NCI-H2227 treated with DMSO at 0.1 percent for 48 hours (cell line): Measurements from ENCODE around the gene APOBEC3H.

Source experiments
- DNase-seq: peaks from one replicate; lab custom pipeline; 2025; lab: John Stamatoyannopoulos, UW

APOBEC3H gene

GRCh38 chr22:39081016-39081415 is 16.0 kb upstream of the APOBEC3H start:
- DNase-seq = no peak

- no peak for DNase-seq
Observed at GRCh38 chr22:39081598-39081997, 15.4 kb upstream of the APOBEC3H start.

DNA sequence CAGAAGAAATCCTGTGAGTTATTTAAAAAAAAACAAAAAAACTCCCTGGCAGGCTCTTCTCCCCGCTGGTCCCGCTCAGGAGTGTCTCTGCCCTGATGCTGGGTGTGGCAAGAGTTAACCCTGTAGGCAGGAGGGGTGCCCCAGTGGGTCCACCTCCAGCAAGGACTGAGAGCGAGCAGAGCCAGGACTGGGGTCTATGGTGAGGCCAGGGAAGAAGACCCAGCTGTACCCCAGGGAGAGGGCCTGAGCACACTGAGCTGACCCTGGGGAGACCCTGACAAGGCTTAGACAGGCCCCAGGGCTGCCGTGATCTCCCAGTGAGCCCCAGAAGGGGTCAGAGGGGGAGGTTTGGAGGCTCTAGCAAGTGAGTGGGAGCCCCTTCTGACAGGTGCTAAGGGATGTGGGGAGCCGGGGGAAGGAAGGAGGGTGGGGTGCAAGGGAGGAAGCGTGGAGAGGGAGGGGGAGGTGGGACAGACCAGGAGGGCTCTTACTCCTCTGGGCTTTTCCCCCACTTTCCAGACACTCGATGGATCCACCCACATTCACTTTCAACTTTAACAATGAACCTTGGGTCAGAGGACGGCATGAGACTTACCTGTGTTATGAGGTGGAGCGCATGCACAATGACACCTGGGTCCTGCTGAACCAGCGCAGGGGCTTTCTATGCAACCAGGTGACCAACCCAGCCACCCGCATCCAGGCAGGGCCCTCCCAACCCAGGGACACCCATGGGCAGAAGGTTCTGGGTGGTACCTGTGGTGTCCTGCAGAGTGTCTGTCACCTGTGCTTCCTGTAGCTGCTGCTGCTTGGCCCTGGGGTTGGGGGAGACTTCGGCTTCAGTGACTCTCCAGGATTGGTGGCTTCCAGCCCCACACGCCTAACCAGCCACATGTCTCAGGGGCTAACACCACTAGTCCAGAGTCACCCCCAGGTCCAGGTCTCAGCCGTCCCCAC is 13.6 kb upstream of the APOBEC3H start:
- no peak for DNase-seq

- DNase-seq = no peak
Observed at GRCh38 chr22:39084666-39085065, 12.4 kb upstream of the APOBEC3H start.

GRCh38 chr22:39087098-39087497 is 9.9 kb upstream of the APOBEC3H start:
- DNase-seq = no peak

DNA sequence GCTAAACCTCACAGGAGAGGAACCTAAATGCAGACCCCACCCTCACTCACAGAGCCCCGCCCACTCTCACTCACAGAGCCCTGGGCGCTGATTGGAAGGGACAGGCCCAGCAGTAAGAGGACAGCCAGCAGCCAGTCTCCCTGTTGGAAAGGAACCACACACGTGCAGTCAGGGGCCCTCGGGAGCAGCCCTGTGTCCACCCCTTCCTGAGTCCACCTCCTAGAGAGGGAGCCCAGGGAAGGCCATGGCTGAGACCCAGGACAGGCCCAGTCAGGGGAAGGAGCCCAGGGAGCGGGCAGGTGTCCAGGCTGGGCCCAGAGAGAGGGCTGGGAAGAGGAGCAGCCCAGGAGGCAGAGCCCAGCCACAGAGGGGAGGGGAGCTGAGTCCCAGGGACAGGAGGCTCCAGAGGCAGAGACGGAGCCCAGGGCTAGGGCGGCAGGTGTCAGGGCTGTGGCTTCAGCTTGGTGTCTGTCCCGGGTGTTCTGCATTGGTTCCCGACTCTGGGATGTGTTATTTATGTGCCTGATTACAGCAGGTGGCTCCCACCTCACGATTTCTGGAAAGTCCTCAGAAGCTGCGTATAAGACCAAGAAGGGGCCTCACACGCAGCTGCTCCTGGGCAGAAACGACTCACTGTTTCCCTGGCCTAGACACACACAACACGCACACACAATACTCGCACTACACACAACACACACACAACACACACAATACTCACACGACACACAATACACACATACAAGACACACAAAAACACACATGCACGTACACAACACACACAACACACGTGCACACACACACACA is 9.0 kb upstream of the APOBEC3H start:
- DNase-seq = no peak

GRCh38 chr22:39088685-39089032 is 8.4 kb upstream of the APOBEC3H start:
- DNase-seq = no peak

GRCh38 chr22:39089928-39090327 is 7.1 kb upstream of the APOBEC3H start:
- DNase-seq = no peak

DNA sequence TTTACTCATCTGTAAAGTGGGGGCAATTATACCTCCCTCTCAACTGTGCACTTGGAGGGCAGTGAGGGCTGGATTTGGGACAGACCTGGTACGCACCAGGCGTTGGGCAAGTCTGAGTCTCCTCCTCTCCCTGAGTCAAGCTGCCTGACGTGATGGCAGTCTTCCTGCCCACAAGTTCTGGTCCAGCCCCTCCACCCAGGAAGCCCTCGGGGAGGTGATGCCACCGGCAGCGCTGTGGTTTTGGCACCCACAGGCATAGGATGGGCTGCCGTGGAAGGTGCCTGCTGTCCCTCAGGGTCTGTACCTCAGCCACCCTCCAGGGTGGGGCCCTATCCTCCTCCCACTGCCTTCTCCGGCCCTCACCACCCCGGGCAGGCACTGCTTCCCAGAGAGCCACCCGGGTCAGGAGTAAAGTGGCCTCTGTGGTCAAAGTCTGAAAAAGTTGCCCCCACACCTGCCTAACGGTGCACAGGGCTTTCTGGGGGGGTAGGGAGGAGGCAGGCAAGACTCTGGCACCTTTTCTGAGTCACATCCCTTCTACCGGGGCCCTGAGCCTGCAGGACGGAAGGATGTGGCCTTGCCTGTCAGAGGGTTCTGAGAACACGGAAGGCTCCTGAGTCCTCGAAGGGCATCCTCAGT is 6.5 kb upstream of the APOBEC3H start:
- DNase-seq = no peak

- DNase-seq = no peak
Observed at GRCh38 chr22:39091126-39092081, 5.6 kb upstream of the APOBEC3H start.

GRCh38 chr22:39092111-39092862 is 4.8 kb upstream of the APOBEC3H start:
- DNase-seq = no peak

DNA sequence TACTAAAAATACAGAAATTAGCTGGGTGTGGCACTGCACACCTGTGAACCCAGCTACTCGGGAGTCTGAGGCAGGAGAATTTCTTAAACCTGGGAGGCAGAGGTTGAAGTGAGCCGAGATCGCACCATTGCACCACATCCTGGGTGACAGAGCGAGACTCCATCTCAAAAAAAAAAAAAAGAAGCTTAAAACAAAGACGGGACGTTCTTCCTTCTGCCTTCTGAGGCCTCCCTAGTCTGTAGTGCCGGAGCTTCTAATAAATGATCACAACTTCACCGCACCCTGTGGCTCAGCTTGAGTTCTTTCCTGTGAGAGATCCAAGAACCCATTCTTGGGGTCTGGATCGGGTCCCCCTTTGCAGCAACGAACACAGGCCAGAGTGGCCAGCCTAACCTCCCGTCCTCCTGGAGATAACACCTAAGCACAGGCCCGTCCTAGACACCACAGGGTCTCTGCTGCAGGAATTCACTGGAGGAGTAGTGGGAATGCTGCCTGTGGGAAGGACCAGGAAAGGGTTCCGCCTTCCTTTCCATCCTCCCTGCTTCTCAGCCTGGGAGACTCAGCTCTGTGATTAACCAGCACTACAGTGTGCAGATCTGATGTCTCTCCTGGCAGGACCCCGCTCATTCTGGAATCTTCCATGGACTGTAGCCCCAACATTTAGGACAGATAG is 2.2 kb upstream of the APOBEC3H start:
- no peak for DNase-seq

DNA sequence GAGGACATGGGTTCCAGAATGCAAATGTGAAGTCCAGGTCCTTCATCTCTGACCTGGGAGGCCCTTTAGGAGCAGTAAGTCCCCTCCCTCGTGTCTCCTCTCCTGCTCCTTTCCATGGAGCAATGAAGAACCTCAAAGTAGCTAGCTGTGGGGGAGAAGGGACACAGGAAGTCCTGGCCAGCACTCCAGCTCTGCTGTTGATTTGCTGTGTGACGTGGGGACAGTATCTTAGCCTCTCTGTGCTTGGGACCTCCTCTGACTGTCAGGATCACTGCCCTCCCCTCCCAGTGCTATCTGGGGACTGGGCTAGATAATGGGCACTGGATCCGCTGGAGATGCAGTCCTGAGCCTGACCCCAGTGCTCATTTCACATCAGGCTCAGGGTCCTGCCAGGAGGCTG is 1.1 kb upstream of the APOBEC3H start:
- DNase-seq = no peak

GRCh38 chr22:39098026-39098425 is 982 bp downstream of the APOBEC3H start:
- no peak for DNase-seq

GRCh38 chr22:39098576-39098975 is 1.5 kb downstream of the APOBEC3H start:
- DNase-seq = no peak

DNA sequence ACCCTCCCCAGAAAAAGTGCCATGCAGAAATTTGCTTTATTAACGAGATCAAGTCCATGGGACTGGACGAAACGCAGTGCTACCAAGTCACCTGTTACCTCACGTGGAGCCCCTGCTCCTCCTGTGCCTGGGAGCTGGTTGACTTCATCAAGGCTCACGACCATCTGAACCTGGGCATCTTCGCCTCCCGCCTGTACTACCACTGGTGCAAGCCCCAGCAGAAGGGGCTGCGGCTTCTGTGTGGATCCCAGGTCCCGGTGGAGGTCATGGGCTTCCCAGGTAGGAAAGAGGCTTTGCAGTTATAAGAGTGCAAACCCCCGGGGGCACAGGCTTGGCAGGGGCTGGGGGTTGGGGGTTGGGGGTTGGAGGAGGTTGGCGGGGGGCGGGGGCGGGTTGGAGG is 4.2 kb downstream of the APOBEC3H start:
- no peak for DNase-seq

DNA sequence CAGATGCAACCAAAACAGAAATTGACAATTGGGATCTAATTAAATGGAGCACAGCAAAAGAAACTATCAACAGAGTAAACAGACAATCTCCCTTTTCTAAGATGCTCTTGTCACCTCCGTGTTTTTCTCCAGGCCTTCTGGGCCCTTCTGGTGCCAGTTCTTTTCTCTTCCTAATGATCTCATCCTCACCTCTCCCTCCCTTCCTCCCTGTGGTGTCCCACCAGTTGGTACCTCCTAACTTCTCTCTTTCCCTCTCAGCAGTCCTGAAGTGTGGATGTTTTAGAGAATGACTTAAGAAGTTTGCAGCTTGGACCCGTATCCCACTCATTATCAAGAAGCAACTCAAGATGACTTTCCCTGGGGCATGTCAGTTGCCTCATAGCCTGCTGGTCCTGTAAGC is 6.4 kb downstream of the APOBEC3H start:
- DNase-seq = no peak

DNA sequence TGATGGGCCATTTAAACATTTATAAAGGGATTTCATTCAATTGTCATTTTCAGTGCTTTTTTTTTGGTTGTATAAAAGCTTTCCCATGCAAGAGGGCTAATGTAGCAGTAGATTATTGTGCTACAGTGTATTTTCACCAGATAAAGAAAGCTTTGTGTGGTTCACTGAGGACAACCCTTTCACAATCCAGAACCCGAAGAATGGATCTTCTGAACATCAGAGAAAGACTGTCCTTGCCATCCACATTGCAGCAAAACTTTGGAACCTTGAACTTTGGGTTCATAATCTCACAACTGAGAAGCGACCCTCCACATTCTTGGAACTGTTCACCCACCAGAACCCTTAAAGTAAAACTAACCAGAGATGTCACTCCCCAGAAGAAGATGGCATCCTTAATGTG is 9.3 kb downstream of the APOBEC3H start:
- no peak for DNase-seq

DNA sequence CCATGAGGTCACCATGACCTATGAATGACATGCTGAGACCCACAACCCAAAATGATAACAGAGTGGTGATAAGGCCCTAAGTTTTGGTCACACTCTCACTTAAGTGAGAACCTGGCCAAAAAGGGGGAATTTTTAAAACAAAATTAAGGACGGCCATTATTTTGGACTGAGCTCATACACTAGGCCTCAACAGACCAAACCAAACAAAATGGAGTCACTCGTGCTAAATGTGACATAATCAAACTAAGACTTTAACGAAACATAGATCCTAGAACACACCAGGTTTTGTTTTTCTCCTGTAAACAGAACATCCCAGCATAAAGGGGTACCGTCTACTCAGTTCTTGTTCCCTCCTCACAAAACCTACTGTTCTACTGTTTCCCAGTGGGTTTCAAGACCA is 11.4 kb downstream of the APOBEC3H start:
- DNase-seq = no peak

- DNase-seq = no peak
Observed at GRCh38 chr22:39109361-39109760, 12.3 kb downstream of the APOBEC3H start.
